SKM-1 treated with dmso at 0.1 percent for 144 hours (cell line): Measurements from ENCODE around the gene UBE2H.
A peak's percentile ranks its signal among the peaks of the same experiment; 100 is the strongest.
"Not testable (repeated sequence)": the region's sequence is repeated elsewhere in the genome, so short reads cannot be mapped to it uniquely, and the experiment has no call there.

Source experiments
- DNase-seq: peaks from one replicate; lab custom pipeline; 2025; ENCODE audit not compliant: unreplicated experiment; lab: John Stamatoyannopoulos, UW

UBE2H gene

GRCh38 chr7:129875160-129875559, 77.6 kb downstream of the UBE2H start:
- DNase-seq, result no peak

DNA sequence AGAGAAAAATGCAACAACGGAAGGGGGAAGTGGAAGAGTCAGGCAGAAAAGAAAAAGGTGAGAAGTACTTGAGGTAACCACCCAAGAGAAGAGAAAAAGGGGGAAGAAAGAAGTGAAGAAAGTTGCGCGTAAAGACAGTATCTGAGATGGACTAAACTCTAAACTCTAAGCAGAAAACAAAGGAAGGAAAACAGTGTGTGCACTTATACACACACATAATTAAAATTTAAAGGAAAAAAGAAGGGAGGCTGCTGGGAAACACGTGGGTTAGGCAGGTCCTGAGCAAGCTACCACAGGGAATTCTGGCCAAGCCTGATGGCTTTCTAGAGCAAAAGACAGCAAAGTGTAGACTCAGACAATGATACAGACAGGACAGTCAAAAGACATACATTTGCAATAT, 78.0 kb downstream of the UBE2H start:
- DNase-seq, result no peak

- DNase-seq, result no peak
Observed at GRCh38 chr7:129872054-129872453, 80.7 kb downstream of the UBE2H start.

GRCh38 chr7:129870668-129871067, 82.1 kb downstream of the UBE2H start:
- no peak for DNase-seq

DNA sequence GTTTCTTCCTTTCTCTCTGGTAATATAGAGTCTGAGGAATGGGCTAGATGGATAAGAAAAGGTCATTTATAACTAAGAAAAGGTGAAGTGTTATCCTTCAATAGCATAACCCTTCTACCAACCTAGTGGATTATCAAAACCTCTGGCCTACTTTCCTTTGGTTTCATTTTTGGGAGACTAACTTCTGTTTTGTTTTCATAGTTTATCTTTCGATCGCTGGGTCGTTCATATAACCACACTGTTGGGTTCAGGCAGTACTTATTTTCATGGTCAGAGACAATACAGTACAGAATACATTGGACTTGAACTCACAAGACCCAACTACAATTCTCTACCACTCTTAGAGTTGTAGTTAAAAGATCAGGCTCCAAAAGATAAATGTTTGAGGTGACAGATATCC, 86.5 kb downstream of the UBE2H start:
- DNase-seq, result no peak

DNA sequence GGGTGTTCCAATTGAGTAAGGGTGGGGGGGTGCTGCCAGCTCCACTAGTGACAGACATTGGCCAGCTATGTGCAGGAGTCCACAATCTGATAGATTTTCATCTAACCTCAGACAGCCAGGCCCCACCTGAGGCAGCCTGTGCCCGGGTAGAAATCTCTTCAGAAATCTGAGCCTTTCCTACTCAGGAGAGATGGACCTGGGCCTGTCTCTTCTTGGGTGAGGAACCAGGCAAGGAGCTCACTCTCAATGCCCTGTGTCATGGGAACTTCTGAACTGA, 86.9 kb downstream of the UBE2H start:
- no peak for DNase-seq

GRCh38 chr7:129865093-129865924, 87.5 kb downstream of the UBE2H start:
- DNase-seq, result no peak

DNA sequence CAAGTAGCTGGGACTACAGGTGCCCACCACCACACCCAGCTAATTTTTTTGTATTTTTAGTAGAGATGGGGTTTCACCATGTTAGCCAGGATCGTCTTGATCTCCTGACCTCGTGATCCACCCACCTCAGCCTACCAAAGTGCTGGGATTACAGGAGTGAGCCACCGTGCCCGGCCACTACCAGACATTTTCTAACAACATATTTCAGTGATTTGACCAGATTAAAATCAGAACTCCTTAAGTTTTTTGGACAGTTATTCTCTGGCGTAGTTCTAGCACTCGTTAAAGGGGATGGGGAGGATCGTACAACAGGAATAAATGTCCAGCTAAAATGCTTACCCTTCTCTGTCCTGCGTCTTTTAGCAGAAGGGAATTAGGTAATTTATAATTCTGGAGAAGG, 88.1 kb downstream of the UBE2H start:
- not testable (repeated sequence) for DNase-seq

DNA sequence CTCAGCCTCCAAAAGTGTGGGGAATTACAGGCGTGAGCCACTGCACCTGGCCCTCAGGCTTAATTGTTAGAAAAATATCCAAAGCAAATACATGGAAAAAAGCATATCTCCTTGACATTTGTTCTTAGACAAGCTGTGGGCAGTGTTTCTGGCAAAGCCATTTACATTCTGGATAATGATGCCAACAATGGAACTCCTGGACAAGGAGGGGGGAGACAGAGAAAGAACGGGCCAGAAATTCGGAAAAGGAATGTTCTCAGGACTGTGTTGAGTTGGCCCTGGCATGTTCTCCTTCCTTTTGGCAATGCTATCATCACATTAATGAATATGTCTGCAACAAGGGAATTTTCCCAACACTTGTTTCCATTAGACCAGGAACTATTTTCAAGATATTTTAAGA, 88.7 kb downstream of the UBE2H start:
- no peak for DNase-seq

DNA sequence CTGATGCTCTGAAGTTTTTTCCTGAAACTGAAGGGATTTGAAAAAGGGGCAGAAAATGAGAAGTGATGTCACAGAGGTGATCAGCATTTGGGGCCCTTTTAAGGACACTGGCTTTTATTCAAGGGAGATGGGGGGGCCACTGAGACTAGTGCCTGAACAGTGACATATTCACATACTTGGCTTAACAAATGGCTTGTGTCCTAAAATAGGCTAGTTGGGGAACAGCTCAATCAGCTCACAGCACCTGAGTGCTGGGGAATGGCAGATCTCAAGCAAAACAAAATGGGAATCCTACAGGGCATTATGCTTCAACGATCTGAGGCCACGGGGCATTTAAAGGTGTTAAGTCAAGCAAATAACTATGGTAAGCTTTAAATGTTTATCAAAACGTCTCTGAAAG, 90.1 kb downstream of the UBE2H start:
- no peak for DNase-seq

DNA sequence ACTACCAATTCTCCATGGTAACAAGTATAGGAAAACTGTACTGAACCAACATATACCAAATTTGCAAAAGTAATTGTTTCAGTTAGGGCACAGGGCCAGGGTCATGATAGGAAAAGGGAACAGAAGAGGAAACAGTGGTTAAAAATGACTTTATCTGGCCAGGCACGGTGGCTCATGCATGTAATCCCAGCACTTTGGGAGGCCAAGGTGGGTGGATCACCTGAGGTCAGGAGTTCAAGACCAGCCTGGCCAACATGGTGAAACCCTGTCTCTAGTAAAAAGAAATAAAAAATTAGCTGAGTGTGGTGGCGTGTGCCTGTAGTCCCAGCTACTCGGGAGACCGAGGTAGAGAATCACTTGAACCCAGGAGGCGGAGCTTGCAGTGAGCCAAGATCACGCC, 92.0 kb downstream of the UBE2H start:
- not testable (repeated sequence) for DNase-seq

DNA sequence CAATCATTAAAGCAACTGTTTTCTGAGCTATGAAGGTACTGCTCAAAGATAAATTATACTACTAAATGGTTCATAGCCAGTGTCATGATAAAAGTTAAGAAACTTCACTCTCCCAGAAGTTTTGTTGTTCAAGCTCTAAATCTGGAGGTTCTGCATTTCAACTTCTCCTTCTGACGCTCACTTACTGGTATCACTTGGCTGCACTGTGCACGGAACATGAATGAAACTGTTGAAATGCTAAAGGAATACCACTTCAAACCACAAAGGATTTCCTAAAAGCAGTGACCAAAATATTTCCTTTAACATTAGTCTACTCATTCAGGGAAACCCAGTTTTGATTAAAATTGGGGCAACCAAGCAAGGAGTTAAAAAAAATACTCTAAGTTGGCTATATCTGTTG, 93.6 kb downstream of the UBE2H start:
- DNase-seq, result peak; percentile 94

- no peak for DNase-seq
Observed at GRCh38 chr7:129858490-129858889, 94.3 kb downstream of the UBE2H start.

GRCh38 chr7:129857313-129857712, 95.4 kb downstream of the UBE2H start:
- no peak for DNase-seq

DNA sequence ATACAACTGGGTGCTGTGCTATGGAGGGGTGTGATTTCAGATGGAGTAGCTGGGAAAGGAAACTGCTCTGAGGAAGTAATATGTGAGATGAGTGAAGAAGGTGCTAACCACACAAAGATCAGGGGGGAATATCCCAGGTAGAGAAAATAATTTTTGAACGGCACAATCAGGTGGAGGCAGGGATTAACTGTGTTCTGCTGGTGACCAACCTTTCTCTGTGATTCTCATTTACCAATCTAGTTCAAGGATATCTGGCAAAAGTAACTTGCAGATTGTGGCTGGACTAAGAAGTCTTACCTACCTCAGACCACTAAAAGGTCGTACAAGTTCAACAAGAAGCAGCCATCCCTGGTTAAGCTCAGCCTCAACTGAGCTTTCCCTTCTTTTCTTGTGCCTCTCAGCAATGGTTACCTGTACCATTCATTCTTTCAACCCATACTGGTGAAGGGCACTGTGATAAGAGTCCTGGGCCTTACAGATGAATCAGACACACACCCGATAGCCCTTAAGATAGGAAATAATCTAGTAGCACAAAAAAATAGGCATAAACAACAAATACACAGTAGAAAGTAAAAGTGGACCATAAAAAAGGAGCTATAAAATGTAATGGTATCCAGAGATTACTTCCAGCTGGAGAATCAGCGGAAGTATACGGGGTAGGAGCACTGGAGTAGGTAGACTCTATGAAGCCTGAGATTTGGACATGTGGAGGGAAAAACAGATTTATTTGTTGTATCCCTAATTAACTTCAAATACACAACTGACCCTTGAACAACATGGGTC, 96.6 kb downstream of the UBE2H start:
- no peak for DNase-seq

- no peak for DNase-seq
Observed at GRCh38 chr7:129855234-129855673, 97.5 kb downstream of the UBE2H start.

DNA sequence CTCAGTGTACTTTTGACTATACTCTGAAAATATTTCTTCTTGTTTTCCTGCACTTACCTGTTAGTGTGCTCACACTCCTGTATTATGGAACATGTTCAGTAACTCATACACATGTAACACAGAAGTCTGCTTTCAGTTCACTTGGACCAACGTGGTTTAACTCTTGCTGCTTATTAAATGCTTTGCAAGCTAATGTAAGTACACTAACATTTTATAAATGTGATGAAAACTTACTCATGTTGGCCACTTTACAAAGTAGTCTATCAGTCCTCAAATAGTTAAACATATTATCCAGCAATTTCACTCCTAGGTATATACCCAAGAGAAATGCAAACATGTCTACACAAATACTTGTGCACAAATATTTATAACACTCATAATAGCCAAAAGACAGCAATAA, 98.4 kb downstream of the UBE2H start:
- no peak for DNase-seq

- DNase-seq, result peak; percentile 51
Observed at GRCh38 chr7:129853661-129854268, 99.0 kb downstream of the UBE2H start.

DNA sequence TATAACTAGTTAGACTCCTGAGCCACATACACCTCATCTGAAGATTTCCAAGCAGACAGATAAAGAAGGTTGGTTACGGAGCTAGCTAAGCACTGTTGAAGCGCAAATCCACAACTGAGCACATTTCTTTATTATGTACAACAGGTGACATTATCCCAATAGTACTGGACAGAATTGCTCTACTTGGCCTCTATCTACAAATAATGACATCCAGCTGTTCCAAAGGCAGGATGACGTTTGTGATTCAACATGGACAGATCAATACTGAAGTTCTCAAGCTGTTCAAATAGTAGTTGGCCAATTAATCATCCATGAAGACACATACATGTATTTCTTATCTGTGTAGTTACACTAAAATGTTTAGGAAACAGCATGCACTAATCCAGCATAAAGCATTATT, 101.0 kb downstream of the UBE2H start:
- DNase-seq, result no peak

DNA sequence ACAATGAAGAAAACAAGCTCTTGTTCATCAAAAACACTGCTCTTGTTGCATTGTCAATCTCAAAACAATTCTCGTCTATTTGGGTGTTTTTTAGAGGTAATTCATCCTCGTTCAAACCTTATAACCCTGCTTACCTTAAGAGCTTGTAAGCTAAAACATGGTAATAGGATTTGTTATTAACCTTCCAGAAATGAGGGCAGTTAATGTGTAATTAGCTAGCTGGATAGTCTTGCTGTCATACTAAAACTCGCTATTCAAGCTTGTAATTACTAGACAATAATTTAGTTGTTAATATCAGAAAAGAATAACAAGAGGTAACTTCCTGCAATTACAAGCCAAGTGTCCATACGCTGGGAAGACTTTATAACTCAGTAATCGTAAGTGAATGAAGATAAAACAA, 101.6 kb downstream of the UBE2H start:
- no peak for DNase-seq

- DNase-seq, result no peak
Observed at GRCh38 chr7:129848436-129848835, 104.3 kb downstream of the UBE2H start.

DNA sequence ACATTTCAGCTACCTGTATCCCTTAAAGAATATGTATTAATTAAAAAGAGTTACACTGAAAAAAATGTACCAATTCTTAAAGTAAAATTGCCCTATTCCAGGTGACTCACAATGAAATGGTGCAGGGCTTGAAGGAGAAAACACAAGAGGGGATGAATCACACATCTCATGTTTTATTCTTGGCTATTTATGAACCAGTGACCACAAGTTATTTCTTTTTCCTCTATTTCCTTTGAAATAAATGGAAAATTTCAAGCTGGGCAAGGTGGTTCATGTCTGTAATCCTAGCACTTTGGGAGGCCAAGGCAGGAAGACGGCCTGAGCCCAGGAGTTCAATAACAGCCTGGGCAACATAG, 106.8 kb downstream of the UBE2H start:
- no peak for DNase-seq
